ENCODE results near the gene CHAT.

CHAT gene

DNA sequence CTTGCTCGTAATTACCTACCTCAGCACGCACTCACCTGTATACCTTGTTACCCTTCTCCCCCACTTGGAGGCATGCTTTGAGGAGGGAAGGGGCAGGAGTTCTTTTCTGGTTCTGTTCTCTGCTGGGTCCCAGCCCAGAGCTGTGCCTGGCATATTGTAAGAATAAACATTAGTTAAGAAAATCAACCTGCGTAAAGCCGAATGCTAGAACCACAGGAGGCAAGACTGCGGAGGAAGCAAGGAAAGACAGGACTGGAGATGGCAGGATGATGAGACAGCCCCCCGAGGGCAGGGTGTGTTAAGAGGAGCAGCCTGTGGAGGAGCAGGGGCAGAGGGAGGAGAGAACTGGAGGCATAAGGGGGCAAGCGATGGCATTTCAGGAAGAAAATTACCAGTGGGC lies 75.1 kb downstream of the CHAT start:
- DNase-seq (ENCODE audit: low read depth), result no peak

DNA sequence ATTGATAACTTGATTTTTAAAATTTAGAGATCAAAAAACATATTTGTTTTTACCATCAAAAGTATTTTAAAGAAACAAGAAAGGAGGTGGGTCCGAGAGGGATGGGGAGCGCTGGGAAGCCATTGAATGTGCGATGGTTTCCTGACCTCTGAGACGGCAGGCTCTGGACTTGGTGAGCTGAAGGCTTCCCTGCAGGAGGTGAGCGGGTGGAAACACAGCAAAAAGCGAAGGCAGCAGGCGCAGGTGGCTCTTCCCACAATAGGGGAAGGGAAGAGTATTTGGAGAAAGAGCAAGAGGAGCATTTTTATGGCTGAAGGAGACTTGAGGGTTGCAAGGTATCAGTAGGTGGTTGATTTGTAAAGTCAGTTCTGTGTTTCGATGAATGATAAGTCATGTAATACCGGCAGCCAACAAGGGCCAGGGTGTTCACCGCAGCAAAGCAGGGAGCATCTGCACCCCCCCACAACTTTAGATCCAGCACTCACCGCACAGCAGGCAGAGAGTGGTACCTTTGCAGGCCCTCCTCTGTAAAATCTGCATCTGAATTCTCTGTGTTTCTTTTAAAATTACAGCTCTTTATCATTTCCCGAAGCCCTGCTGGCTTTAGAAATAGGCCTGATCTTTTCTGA lies 76.2 kb downstream of the CHAT start:
- DNase-seq (ENCODE audit: low read depth), result no peak

DNA sequence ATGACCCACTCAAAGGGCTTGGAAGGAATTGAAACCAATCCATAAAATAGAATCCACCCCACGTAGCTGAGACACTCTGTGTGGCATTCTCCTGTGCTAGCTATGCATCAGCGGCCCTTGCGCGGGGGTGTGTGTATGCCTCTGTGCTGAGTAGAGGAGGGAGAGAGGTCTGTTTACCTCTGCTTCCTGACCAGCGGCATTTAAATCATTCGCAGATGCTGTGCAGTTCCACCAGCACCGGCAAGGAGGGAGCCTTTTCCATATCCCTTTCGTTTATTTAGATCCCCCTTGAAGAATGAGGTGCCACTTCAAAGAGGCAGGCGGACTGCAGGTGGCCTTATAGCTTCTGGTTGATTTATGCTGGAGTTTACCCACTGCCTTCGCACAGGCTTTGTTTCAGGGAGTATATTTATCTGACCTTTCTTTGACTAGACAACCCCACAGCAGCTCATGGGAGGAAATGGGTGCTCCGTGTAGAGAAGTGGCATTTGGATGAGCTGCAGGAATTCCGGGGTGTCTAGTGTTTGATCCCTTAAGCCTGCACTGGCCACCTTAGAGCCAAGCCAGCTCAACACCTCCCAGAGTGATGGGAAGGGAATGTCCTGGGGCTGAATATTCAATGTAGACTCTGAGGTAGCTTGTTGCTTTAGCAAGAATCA lies 77.0 kb downstream of the CHAT start:
- DNase-seq (ENCODE audit: low read depth), result no peak

DNA sequence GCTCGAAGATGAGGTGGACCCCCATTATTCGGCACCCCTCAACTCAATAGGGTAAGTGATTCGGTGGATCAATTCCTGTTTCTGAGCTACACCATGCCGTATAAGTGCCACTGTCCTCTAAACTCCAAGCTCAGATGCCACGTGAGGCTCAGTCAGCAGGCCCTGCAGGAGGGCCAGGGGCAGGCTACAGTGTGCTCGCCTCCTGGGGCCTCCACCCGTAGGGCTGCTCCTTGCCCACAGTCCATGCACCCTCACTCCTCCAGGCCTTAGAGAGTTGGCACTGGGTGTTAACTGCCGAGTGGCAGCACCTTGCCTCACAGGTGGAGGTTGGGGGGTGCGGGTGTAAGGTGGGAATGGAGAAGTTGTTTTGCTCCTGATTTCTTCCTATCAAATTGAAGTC lies 77.8 kb downstream of the CHAT start:
- DNase-seq (ENCODE audit: low read depth), result no peak

DNA sequence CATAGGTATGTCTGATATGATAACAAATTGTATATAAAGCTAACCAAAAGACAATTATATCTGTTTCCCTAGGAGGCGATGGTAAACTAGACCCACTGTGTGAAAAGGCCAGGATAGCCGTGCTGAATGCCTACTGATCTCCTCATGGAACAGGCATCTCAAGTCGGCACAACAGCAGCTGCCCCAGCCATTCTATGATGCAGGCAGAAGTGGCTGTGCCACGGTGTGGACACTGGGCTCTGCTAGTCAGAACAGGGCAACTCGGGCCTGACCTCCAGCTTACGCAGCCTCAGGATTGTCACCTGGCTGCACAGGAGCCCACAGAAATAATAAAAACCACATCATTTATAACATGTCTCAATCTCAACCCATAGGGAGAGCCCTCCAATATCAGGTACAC lies 80.6 kb downstream of the CHAT start:
- no peak for DNase-seq (ENCODE audit: low read depth)

DNA sequence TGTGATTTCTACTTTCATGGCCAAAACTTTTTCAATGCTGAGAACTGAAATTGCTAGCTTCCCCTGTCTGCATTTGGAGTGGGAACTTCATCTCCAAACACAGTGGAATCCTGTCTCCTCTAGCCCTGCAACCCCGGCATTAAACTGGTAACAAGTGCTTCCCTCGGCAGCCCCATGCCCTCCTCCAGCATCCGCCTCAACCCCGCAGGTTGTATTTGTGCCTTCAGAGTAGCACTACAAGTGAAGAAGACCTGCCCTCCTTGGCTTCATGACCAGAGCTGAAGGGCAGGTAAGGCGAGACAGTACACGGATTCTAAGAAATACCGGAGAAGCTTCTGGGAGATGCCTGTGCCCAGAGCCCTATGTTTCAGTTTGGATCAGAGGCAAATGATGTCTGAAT lies 82.5 kb downstream of the CHAT start:
- DNase-seq (ENCODE audit: low read depth), result no peak

DNA sequence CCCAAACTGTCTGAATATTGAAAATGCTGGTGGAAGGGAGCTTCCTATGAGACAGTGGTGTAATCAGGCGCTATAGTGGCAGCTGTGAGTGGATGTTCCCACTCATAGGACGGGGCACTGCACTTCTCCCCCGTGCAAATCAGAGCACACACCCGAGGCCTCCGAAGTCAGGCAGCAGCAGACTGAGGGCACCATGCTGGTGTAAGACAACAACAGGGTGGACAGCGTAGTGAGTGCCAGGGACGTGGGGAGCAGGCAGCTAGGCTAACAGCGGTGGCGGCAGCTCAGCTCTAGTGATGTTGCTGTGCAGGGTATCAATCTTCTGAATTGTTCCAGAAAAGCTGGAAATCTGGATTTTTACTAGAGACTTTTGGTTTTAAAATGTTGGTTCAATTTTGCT lies 84.8 kb downstream of the CHAT start:
- DNase-seq (ENCODE audit: low read depth), result no peak

DNA sequence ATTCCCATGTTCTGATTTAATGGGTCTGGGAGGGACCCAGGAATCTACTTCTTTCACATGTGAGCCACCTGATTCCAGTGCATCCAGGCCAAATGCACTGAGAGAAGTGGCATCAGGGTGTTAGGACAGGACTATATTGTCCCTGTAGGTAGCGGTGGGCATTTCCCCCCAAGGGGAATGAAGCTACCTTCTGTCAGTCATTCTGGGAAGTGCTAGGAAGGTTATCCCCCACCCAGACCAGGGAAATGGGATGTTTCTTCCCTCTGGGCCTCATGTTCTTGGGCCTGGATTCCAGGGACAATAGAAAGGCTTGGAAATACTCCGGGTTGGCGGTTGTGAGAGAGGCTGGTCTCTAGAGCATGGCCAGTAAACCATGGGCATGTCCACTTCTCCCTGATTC lies 86.4 kb downstream of the CHAT start:
- no peak for DNase-seq (ENCODE audit: low read depth)

DNA sequence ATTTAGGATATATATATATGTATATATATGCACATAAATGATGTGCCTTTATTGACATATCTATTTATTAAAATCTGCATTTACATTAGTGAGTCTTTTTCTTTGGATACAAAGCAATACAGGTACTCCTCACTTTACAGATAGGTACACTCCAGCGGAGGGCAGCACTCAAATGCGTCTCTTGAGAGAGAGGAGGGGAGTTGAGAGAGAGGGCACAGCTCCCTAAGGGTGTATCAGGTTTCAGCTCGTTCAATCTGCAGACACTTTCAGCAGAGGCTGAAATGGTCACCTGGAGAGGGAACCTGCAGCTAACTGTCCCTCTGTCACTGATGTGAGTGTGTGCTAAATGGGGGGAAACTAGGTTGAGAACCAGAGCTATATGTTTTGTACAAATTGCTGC lies 87.2 kb downstream of the CHAT start:
- no peak for DNase-seq (ENCODE audit: low read depth)

DNA sequence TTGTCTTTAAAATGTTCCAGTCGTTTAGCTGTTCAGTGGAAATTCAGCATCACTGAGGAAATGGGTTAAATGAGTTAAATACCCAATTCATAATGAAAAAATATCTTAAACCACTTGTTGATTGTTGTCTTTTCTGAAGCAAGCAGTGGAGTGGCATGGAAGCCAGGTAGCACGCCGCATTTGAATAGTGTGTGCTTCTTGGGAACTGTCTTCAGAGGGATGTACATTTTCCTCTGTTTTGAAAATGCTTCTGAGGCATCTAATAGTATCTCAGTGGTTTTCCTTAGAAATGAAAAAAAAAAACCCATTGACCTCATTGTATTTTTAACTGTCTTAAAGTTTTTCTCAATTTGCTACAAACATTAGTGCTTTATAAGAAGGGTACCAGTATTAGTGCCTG lies 93.7 kb downstream of the CHAT start:
- no peak for DNase-seq (ENCODE audit: low read depth)

DNA sequence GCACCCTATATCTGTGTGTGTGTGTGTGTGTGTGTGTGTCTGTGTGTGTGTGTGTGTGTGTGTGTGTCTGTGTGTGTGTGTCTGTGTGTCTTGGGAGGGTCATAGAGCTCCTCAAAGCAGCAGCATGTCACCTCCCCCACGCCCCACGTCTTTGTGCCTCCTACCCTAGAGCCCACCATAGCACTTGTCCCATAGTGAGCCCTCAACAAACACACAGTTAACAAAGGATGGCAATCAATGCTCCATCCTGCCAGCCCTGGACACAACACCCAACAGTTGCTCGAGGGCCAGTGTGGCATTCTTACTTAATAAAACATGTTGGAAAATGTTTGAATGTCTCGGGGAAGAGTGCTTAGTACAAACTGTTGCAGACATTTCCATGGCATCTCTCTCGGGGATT lies 96.1 kb downstream of the CHAT start:
- DNase-seq (ENCODE audit: low read depth), result no peak

DNA sequence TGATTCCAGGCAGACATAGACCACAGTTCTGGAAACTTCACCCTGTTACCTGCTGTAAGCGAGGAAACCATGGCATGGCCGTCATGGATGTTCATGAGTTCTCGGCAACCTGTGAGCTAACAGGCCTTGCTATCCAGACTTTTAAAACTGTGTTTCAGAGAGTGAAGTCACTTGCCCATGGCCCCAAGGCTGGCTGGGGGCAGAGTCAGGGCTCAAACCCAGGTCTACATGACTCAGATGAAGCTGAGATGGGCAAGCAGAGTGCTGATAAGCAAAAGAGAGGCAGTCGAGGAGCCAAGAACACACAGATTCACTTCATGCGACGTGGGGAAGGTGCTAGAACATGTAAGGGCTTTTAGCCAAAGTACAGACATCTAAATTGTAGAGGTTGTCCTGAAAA lies 97.1 kb downstream of the CHAT start:
- no peak for DNase-seq (ENCODE audit: low read depth)

DNA sequence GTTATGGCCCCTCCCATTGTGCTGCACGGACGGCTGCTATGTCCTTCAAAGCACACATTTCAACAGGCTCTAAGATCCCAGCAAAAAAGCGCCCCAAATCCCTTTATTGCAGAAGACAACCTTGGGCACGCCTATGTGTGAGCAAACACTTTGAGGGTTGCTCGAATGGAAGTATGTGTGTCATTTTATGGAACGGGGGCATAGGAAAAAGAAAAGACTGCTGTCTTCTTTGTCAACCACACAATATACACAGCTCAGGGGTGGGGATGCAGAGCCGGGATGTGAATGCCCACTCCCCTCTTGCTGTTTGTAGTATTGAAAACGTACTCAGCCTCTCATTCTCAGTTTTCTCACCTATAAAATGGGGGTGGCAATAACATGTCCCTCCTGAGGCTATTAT lies 97.6 kb downstream of the CHAT start:
- no peak for DNase-seq (ENCODE audit: low read depth)

DNA sequence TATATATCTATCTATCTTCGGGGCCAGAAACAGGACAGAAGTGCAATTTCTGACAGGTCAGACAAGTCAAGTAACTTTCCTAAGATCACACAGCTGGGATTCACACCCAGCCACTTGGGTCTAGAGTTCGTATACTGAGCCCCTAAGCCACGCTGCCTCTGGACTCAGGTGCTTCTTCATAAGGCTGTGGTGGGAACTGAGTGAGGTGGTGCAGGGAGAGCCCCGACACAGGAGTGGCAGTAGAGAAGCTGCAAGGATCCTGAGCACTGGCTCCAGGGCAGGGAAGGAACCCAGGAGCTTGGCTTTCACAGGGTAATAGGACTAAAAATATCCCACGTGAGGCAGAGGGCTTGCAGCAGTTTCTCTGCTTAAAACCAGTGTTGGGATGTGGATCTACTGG lies 99.4 kb downstream of the CHAT start:
- DNase-seq (ENCODE audit: low read depth), result no peak

Measured in non-pigmented ciliary epithelial cell (primary cell).